ENCODE measurements around the gene SLC37A3. TPM values are rescaled to one million over a fixed set of nuclear protein-coding genes. Genes with fewer than 3 reads are reported as not detected.

The SLC37A3 gene
- total RNA-seq, 1 experiment from 2014 or later: 57.8 TPM

DNA sequence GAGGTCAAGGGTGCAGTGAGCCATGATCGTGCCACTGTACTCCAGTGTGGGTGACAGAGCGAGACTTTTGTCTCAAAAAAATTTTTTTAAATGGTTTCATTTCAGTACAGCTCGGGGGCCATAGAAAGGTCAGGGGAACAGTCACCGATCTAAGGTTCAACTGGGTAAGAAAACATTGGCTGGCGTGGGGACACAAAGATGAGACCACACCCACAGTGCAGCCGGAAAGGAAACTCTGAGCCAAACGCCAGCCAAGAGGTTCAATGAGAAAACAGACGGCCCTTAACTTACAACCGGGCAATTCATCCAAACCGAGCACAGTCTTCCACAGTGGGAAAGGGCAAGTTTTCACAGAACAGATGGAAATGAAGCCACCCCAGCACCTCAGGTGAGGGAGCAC lies 65.1 kb downstream of the SLC37A3 start:
- DNase-seq (ENCODE audit: low read depth, low spot score) (no peak), ATAC-seq (no peak)
- peaks cover 8% of the 10 kb centered on the region; the same call in 1 of the 2 replicates for H3K36me3 ChIP-seq (ENCODE audit: control insufficient read depth, insufficient read depth, low read length)
- H3K4me3 ChIP-seq (ENCODE audit: low read depth in 2 of 2, low read length in 2 of 2): no peak overlapping the region
- H3K4me1 ChIP-seq (ENCODE audit: control insufficient read depth, insufficient read depth, low read length): no peaks in the 10 kb centered on the region
- BruUV-seq (replicated peaks): no TSS peak
- intact Hi-C loops (cut with micrococcal nuclease; ENCODE audit: unreplicated experiment) (no loop called here), in situ Hi-C loops (cut with HindIII; ENCODE audit: low pct_unique_long_range_greater_than_20kb, low sequenced_read_pairs) (no loop called here)
- H3K27ac ChIP-seq (ENCODE audit: low read length): no peak overlapping the region
- ChIA-PET CTCF (no interaction called here), POLR2A (no interaction called here)
- no peaks in the 10 kb centered on the region for H3K27me3 ChIP-seq (ENCODE audit: control insufficient read depth, insufficient read depth, low read length)
- TF ChIP-seq, protein P1, sequence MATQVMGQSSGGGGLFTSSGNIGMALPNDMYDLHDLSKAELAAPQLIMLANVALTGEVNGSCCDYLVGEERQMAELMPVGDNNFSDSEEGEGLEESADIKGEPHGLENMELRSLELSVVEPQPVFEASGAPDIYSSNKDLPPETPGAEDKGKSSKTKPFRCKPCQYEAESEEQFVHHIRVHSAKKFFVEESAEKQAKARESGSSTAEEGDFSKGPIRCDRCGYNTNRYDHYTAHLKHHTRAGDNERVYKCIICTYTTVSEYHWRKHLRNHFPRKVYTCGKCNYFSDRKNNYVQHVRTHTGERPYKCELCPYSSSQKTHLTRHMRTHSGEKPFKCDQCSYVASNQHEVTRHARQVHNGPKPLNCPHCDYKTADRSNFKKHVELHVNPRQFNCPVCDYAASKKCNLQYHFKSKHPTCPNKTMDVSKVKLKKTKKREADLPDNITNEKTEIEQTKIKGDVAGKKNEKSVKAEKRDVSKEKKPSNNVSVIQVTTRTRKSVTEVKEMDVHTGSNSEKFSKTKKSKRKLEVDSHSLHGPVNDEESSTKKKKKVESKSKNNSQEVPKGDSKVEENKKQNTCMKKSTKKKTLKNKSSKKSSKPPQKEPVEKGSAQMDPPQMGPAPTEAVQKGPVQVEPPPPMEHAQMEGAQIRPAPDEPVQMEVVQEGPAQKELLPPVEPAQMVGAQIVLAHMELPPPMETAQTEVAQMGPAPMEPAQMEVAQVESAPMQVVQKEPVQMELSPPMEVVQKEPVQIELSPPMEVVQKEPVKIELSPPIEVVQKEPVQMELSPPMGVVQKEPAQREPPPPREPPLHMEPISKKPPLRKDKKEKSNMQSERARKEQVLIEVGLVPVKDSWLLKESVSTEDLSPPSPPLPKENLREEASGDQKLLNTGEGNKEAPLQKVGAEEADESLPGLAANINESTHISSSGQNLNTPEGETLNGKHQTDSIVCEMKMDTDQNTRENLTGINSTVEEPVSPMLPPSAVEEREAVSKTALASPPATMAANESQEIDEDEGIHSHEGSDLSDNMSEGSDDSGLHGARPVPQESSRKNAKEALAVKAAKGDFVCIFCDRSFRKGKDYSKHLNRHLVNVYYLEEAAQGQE (IDR thresholded peaks at IDR 0.05; ENCODE audit: insufficient read depth in 1 of 2, low read depth in 2 of 2, low read length in 1 of 2): no peak
- TF ChIP-seq, protein P2, sequence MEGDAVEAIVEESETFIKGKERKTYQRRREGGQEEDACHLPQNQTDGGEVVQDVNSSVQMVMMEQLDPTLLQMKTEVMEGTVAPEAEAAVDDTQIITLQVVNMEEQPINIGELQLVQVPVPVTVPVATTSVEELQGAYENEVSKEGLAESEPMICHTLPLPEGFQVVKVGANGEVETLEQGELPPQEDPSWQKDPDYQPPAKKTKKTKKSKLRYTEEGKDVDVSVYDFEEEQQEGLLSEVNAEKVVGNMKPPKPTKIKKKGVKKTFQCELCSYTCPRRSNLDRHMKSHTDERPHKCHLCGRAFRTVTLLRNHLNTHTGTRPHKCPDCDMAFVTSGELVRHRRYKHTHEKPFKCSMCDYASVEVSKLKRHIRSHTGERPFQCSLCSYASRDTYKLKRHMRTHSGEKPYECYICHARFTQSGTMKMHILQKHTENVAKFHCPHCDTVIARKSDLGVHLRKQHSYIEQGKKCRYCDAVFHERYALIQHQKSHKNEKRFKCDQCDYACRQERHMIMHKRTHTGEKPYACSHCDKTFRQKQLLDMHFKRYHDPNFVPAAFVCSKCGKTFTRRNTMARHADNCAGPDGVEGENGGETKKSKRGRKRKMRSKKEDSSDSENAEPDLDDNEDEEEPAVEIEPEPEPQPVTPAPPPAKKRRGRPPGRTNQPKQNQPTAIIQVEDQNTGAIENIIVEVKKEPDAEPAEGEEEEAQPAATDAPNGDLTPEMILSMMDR (IDR thresholded peaks at IDR 0.05): no peak
- no peak for TF ChIP-seq POLR2AphosphoS5 (IDR thresholded peaks at IDR 0.05; ENCODE audit: low read depth, low read length)
- no peak for TF ChIP-seq SIN3A (IDR thresholded peaks at IDR 0.05; ENCODE audit: borderline replicate concordance, insufficient read depth, low read depth, low read length)
- no peak for TF ChIP-seq TCF7L2 (IDR thresholded peaks at IDR 0.05; ENCODE audit: low read depth, low read length)
- no peaks in the 10 kb centered on the region for H3K9me3 ChIP-seq (ENCODE audit: control insufficient read depth, insufficient read depth, low read depth, low read length)

DNA sequence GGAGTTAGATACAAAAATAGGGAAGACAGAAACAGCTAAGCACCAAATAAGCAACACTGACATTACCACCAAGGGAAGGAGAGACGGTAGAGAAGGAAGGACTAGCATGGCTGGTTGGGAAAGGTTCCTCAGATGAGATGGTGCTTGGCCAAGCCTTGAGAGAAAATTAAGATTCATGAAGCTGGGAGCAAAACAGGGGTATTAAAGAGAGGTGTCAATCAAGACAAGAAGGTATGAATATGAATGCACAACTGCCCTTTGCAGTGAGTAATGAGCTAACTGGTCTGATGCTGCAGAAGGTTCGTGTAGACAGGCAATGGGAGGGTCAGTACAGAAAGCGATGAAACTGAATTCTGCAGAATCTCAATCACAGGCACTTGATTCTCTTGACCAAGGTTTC lies 67.7 kb downstream of the SLC37A3 start:
- Histone ChIP-seq H3K36me3 (ENCODE audit: control insufficient read depth, insufficient read depth, low read length) (peaks cover 8% of the 10 kb centered on the region; the same call in 1 of the 2 replicates), H3K4me3 (ENCODE audit: low read depth in 2 of 2, low read length in 2 of 2) (no peak overlapping the region), H3K27me3 (ENCODE audit: control insufficient read depth, insufficient read depth, low read length) (no peaks in the 10 kb centered on the region), H3K27ac (ENCODE audit: low read length) (no peak overlapping the region), H3K4me1 (ENCODE audit: control insufficient read depth, insufficient read depth, low read length) (no peaks in the 10 kb centered on the region; the same call in 1 of the 2 replicates), H3K9me3 (ENCODE audit: control insufficient read depth, insufficient read depth, low read depth, low read length) (no peaks in the 10 kb centered on the region)
- ChIA-PET POLR2A (interaction anchor here (0.6 kb wide), 1 partner anchor 13 kb away, joined by 5 read pairs; no protein-coding TSS in a partner anchor), CTCF (interaction anchor here (0.5 kb wide), 1 partner anchor 13 kb away, joined by 3 read pairs; no protein-coding TSS in a partner anchor)
- intact Hi-C loops (cut with micrococcal nuclease; ENCODE audit: unreplicated experiment) (no loop called here), in situ Hi-C loops (cut with HindIII; ENCODE audit: low pct_unique_long_range_greater_than_20kb, low sequenced_read_pairs) (no loop called here)
- TF ChIP-seq TCF7L2 (IDR thresholded peaks at IDR 0.05; ENCODE audit: low read depth, low read length) (no peak), SIN3A (IDR thresholded peaks at IDR 0.05; ENCODE audit: borderline replicate concordance, insufficient read depth, low read depth, low read length) (no peak), POLR2AphosphoS5 (IDR thresholded peaks at IDR 0.05; ENCODE audit: low read depth, low read length) (no peak)
- TF ChIP-seq, protein P1 (IDR thresholded peaks at IDR 0.05; ENCODE audit: insufficient read depth in 1 of 2, low read depth in 2 of 2, low read length in 1 of 2): no peak
- TF ChIP-seq, protein P2 (IDR thresholded peaks at IDR 0.05): no peak
- BruUV-seq (replicated peaks): no TSS peak
- ATAC-seq (no peak), DNase-seq (ENCODE audit: low read depth, low spot score) (no peak)
